ENCODE measurements around the gene CLDN9. TPM values are rescaled to one million over a fixed set of nuclear protein-coding genes. Genes with fewer than 3 reads are reported as not detected.

Gene CLDN9
- total and polyA plus RNA-seq, 4 donors, result 0.05 to 0.32 (median 0.25) TPM

DNA sequence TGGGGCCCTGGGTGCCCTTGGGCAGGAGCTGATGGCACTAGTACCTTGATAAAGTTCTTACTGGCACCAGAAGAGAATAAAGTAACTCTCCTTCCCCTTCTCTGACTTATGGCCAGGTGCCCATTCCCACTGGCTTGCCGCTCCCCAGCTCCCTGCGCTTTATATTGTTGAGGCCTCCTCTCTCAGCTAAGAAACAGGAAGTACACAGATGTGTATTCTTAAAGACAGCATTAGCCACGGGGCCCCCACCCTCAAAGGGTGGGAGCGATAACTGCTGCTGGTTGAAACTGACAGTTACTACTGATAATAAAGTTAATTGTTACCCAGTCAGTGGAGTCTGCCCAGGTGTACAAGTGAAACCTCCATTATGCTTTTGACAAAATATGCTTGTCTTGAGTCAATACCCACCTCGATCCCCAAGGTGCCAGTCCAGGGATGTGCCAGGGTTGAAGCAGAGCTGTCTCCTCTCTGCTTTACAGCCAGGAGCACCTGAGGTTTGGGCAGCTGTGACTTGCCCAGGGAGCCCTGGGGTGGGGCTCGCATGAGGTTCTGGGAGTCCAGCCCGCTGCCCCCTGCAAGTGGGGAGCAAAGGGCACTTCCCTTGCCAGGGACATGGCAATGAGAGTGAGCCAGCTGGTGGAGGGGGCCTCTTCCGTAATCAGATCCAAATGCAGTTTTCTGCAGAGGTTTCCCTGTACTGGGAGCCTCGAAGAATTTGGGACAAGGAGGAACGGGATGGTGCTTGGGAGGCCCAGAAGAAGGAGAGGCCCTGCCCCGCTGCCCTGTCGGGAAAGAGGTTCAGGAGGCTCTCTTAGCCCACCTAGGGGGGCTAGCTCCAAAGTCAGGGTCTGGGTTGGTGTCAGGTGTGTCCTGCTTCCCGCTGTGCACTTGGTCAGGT lies 5.4 kb upstream of the CLDN9 start:
- no peaks in the 10 kb centered on the region for H3K36me3 ChIP-seq (ENCODE audit: control insufficient read depth in 4 of 4, insufficient read depth in 3 of 4, low read depth in 1 of 4, low read length in 3 of 4)
- TF ChIP-seq HNF4G (IDR thresholded peaks at IDR 0.05) (peak; percentile 55), GABPA (IDR thresholded peaks at IDR 0.05 in 1 of 2, conservative IDR thresholded peaks at IDR 0.05 in 1 of 2) (peak in 1 of 2 donors; percentile 21), SP1 (IDR thresholded peaks at IDR 0.05) (peak; percentile 87), NR2F2 (IDR thresholded peaks at IDR 0.05) (no peak), EGR1 (IDR thresholded peaks at IDR 0.05; ENCODE audit: low read depth in 2 of 2) (peak in 1 of 2 donors; percentile 15), YY1 (IDR thresholded peaks at IDR 0.05) (peak; percentile 51), FOXA2 (IDR thresholded peaks at IDR 0.05) (no peak), RXRA (IDR thresholded peaks at IDR 0.05) (peak; percentile 58 to 70), TAF1 (conservative IDR thresholded peaks at IDR 0.05) (no peak), FOXA1 (IDR thresholded peaks at IDR 0.05) (no peak), MAX (IDR thresholded peaks at IDR 0.05) (peak; percentile 61), HNF4A (conservative IDR thresholded peaks at IDR 0.05) (peak; percentile 87 to 92), RAD21 (IDR thresholded peaks at IDR 0.05) (peak in 1 of 2 donors; percentile 8), JUND (IDR thresholded peaks at IDR 0.05) (peak in 1 of 2 donors; percentile 34)
- TF ChIP-seq, protein P1, sequence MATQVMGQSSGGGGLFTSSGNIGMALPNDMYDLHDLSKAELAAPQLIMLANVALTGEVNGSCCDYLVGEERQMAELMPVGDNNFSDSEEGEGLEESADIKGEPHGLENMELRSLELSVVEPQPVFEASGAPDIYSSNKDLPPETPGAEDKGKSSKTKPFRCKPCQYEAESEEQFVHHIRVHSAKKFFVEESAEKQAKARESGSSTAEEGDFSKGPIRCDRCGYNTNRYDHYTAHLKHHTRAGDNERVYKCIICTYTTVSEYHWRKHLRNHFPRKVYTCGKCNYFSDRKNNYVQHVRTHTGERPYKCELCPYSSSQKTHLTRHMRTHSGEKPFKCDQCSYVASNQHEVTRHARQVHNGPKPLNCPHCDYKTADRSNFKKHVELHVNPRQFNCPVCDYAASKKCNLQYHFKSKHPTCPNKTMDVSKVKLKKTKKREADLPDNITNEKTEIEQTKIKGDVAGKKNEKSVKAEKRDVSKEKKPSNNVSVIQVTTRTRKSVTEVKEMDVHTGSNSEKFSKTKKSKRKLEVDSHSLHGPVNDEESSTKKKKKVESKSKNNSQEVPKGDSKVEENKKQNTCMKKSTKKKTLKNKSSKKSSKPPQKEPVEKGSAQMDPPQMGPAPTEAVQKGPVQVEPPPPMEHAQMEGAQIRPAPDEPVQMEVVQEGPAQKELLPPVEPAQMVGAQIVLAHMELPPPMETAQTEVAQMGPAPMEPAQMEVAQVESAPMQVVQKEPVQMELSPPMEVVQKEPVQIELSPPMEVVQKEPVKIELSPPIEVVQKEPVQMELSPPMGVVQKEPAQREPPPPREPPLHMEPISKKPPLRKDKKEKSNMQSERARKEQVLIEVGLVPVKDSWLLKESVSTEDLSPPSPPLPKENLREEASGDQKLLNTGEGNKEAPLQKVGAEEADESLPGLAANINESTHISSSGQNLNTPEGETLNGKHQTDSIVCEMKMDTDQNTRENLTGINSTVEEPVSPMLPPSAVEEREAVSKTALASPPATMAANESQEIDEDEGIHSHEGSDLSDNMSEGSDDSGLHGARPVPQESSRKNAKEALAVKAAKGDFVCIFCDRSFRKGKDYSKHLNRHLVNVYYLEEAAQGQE (IDR thresholded peaks at IDR 0.05), result peak; percentile 57
- TF ChIP-seq, protein P2, sequence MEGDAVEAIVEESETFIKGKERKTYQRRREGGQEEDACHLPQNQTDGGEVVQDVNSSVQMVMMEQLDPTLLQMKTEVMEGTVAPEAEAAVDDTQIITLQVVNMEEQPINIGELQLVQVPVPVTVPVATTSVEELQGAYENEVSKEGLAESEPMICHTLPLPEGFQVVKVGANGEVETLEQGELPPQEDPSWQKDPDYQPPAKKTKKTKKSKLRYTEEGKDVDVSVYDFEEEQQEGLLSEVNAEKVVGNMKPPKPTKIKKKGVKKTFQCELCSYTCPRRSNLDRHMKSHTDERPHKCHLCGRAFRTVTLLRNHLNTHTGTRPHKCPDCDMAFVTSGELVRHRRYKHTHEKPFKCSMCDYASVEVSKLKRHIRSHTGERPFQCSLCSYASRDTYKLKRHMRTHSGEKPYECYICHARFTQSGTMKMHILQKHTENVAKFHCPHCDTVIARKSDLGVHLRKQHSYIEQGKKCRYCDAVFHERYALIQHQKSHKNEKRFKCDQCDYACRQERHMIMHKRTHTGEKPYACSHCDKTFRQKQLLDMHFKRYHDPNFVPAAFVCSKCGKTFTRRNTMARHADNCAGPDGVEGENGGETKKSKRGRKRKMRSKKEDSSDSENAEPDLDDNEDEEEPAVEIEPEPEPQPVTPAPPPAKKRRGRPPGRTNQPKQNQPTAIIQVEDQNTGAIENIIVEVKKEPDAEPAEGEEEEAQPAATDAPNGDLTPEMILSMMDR (IDR thresholded peaks at IDR 0.05; ENCODE audit: low read depth, low read length, missing input control), result no peak
- TF ChIP-seq, protein P3, sequence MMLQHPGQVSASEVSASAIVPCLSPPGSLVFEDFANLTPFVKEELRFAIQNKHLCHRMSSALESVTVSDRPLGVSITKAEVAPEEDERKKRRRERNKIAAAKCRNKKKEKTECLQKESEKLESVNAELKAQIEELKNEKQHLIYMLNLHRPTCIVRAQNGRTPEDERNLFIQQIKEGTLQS (IDR thresholded peaks at IDR 0.05), result no peak
- TF ChIP-seq, protein P4, sequence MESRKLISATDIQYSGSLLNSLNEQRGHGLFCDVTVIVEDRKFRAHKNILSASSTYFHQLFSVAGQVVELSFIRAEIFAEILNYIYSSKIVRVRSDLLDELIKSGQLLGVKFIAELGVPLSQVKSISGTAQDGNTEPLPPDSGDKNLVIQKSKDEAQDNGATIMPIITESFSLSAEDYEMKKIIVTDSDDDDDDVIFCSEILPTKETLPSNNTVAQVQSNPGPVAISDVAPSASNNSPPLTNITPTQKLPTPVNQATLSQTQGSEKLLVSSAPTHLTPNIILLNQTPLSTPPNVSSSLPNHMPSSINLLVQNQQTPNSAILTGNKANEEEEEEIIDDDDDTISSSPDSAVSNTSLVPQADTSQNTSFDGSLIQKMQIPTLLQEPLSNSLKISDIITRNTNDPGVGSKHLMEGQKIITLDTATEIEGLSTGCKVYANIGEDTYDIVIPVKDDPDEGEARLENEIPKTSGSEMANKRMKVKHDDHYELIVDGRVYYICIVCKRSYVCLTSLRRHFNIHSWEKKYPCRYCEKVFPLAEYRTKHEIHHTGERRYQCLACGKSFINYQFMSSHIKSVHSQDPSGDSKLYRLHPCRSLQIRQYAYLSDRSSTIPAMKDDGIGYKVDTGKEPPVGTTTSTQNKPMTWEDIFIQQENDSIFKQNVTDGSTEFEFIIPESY (IDR thresholded peaks at IDR 0.05), result no peak
- no peaks in the 10 kb centered on the region for H3K27me3 ChIP-seq (ENCODE audit: control insufficient read depth in 4 of 4, insufficient read depth in 4 of 4, low read length in 3 of 4)
- peak overlapping the region; percentile 78 to 90 for H3K27ac ChIP-seq (ENCODE audit: low read depth in 1 of 2, low read length in 2 of 2)
- DNase-seq (ENCODE audit: low spot score), result no peak
- no peak overlapping the region for H3K4me3 ChIP-seq (ENCODE audit: low read depth in 1 of 3, low read length in 3 of 3)
- 31% methylated on average over 13 of the region's 13 CpGs for WGBS
- H3K9ac ChIP-seq (ENCODE audit: low read depth in 1 of 2, low read length in 2 of 2), result peak overlapping the region in 1 of 2 donors; percentile 37
- no peaks in the 10 kb centered on the region for H3K9me3 ChIP-seq (ENCODE audit: control insufficient read depth in 4 of 4, low read length in 3 of 4)
- H3K4me1 ChIP-seq (ENCODE audit: control insufficient read depth in 4 of 4, insufficient read depth in 4 of 4, low read length in 3 of 4), result peaks cover 15 to 38% (median 26%) of the 10 kb centered on the region in 4 donors

Measured in liver (tissue), 9 donors.